VCaP (cell line): ENCODE data around the gene ZNHIT1.

Experiments
- H3K27ac ChIP-seq: fragments of 450-650 bp; 2 replicates; pipeline ENCODE4 v1.5.1; 2017
- CTCF ChIP-seq: fragments of 450-650 bp; conservative IDR thresholded peaks from 2 replicates; pipeline ENCODE4 v1.5.1; 2017; ENCODE audit warnings: mild to moderate bottlenecking, moderate library complexity

The ZNHIT1 gene

GRCh38 chr7:101241015-101241363 is 23.0 kb downstream of the ZNHIT1 start:
- H3K27ac ChIP-seq: no peak overlapping the region
- TF ChIP-seq CTCF: no peak

- no peak overlapping the region for H3K27ac ChIP-seq
- TF ChIP-seq CTCF: no peak
Observed at GRCh38 chr7:101241443-101242349, 23.7 kb downstream of the ZNHIT1 start.

GRCh38 chr7:101243646-101244374 is 25.8 kb downstream of the ZNHIT1 start:
- TF ChIP-seq CTCF: no peak
- peak overlapping the region; percentile 98 for H3K27ac ChIP-seq

- H3K27ac ChIP-seq: peak within 1 kb of the TSS; percentile 98
- peak; percentile 97 for TF ChIP-seq CTCF
Observed at GRCh38 chr7:101244375-101245146, 26.6 kb downstream of the ZNHIT1 start, which contains the start of gene FIS1. FIS1 (minus strand) TSS chr7:101245081; CDS start chr7:101245004, 77 bp downstream.

GRCh38 chr7:101245147-101245668 is 27.2 kb downstream of the ZNHIT1 start:
- no peak for TF ChIP-seq CTCF
- peak overlapping the region; percentile 98 for H3K27ac ChIP-seq

GRCh38 chr7:101248276-101248675 is 30.3 kb downstream of the ZNHIT1 start:
- no peak for TF ChIP-seq CTCF
- no peak overlapping the region for H3K27ac ChIP-seq

GRCh38 chr7:101250324-101250723 is 32.4 kb downstream of the ZNHIT1 start:
- no peak for TF ChIP-seq CTCF
- H3K27ac ChIP-seq: no peak overlapping the region
